Lung (tissue), 12 donors: Measurements from ENCODE around the gene BCL2L14. TPM values are rescaled to one million over a fixed set of nuclear protein-coding genes. Genes with fewer than 3 reads are reported as not detected.

Experiments
- ATAC-seq: fragments of 200-7000 bp; cut with Tn5 transposase; one replicate; pipeline ENCODE4 v1.9.1; 2020; ENCODE audit warnings: moderate number of reproducible peaks; ENCODE audit not compliant: insufficient read depth, low FRiP score
- DNase-seq, 3 donors: peaks; one replicate each; pipeline ENCODE4 v3.0.0-alpha.2; 2013 to 2017
- H3K27ac ChIP-seq, 2 donors: one replicate each; pipeline ENCODE4 v1.5.1; 2013; ENCODE audit warnings: mild to moderate bottlenecking in 2 of 2, moderate library complexity in 2 of 2, control low read depth in 1 of 2, inconsistent platforms in 1 of 2, low read depth in 1 of 2, low read length in 1 of 2
- H3K27me3 ChIP-seq, 3 donors: one replicate each; pipeline ENCODE4 v1.5.1; 2013; ENCODE audit warnings: low read length in 2 of 3; ENCODE audit not compliant: control insufficient read depth in 3 of 3, insufficient read depth in 3 of 3
- H3K36me3 ChIP-seq, 4 donors: one replicate each; pipeline ENCODE4 v1.5.1; 2013; ENCODE audit warnings: low read length in 4 of 4, mild to moderate bottlenecking in 1 of 4, moderate library complexity in 1 of 4; ENCODE audit not compliant: control insufficient read depth in 4 of 4, insufficient read depth in 4 of 4
- H3K4me1 ChIP-seq, 5 donors: one replicate each; pipeline ENCODE4 v1.5.1; 2013; ENCODE audit warnings: low read length in 5 of 5, mild to moderate bottlenecking in 2 of 5, moderate library complexity in 1 of 5; ENCODE audit not compliant: control insufficient read depth in 5 of 5, insufficient read depth in 5 of 5
- H3K4me3 ChIP-seq: one replicate; pipeline ENCODE4 v1.5.1; 2013; ENCODE audit warnings: mild to moderate bottlenecking, control low read depth, moderate library complexity
- H3K9ac ChIP-seq, 2 donors: one replicate each; pipeline ENCODE4 v1.5.1; 2013; ENCODE audit warnings: low read length in 2 of 2, control low read depth in 1 of 2; ENCODE audit not compliant: insufficient read depth in 1 of 2
- H3K9me3 ChIP-seq, 4 donors: one replicate each; pipeline ENCODE4 v1.5.1; 2013; ENCODE audit warnings: low read length in 3 of 4, mild to moderate bottlenecking in 1 of 4, moderate library complexity in 1 of 4; ENCODE audit not compliant: control insufficient read depth in 4 of 4, insufficient read depth in 3 of 4
- WGBS, 2 donors: extraction: QIAGEN DNeasy Blood & Tissue Kit; methylation state at CpG; one replicate each; pipeline ENCODE4 v1.1.7; 2013; 5-methylcytosine and 5-hydroxymethylcytosine counted together
- polyA plus RNA-seq, 2 donors: library from polyadenylated mRNA; stranded (reverse); fragments of 200-250 nt; gene quantifications; one replicate each; pipeline ENCODE4 v1.2.1, GENCODE V29; 2013
- total RNA-seq, 2 donors: library from RNA; depleted of rRNA in 1 of 2; stranded (reverse); fragments of >200 nt in 1 of 2; gene quantifications; one replicate each; pipeline ENCODE4 v1.2.1, GENCODE V29; 2014 to 2021
- TF ChIP-seq, protein P1 (sequence below): IDR thresholded peaks from 2 replicates; pipeline ENCODE4 v1.5.1; 2012; ENCODE audit warnings: mild to moderate bottlenecking; ENCODE audit errors: control extremely low read depth, extremely low read depth
- donor health status: control.
- donor health status: control.
- donor health status: Bipolar disorder and iron deficiency.
- donor health status: healthy.
- donor health status: DM: yes; HTN: yes; CAD: no.

Gene BCL2L14
- total and polyA plus RNA-seq, 4 donors, result 0.33 to 1.8 (median 0.98) TPM

DNA sequence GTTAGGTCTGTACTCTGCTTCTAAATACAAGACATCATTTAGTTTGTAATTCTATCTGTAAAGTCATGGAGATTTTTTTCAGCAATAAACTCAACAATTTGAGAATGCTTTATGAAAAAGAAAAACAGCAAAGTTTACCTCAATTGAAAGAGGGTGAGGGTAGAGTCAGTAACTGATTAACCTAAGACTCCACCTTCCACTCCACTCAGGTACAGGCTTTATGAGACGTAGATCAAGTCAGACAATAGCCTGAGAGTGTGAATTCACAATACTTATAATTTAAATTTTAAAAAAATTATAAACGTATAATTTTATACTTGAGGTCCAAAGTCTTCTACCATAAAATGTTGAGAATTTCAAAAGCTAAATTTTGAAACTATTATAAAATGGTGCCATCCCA lies 45.9 kb downstream of the BCL2L14 start:
- Histone ChIP-seq H3K4me3 (no peak overlapping the region), H3K9me3 (no peaks in the 10 kb centered on the region), H3K27me3 (no peaks in the 10 kb centered on the region), H3K27ac (no peak overlapping the region), H3K9ac (no peak overlapping the region), H3K4me1 (no peaks in the 10 kb centered on the region), H3K36me3 (peaks cover 4 to 21% (median 11%) of the 10 kb centered on the region in 4 donors)
- WGBS, 2 donors, result 76 to 86% methylated on average over 2 of the region's 2 CpGs
- no peak for ATAC-seq
- TF ChIP-seq, protein P1, sequence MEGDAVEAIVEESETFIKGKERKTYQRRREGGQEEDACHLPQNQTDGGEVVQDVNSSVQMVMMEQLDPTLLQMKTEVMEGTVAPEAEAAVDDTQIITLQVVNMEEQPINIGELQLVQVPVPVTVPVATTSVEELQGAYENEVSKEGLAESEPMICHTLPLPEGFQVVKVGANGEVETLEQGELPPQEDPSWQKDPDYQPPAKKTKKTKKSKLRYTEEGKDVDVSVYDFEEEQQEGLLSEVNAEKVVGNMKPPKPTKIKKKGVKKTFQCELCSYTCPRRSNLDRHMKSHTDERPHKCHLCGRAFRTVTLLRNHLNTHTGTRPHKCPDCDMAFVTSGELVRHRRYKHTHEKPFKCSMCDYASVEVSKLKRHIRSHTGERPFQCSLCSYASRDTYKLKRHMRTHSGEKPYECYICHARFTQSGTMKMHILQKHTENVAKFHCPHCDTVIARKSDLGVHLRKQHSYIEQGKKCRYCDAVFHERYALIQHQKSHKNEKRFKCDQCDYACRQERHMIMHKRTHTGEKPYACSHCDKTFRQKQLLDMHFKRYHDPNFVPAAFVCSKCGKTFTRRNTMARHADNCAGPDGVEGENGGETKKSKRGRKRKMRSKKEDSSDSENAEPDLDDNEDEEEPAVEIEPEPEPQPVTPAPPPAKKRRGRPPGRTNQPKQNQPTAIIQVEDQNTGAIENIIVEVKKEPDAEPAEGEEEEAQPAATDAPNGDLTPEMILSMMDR, result no peak
- DNase-seq, result no peak

DNA sequence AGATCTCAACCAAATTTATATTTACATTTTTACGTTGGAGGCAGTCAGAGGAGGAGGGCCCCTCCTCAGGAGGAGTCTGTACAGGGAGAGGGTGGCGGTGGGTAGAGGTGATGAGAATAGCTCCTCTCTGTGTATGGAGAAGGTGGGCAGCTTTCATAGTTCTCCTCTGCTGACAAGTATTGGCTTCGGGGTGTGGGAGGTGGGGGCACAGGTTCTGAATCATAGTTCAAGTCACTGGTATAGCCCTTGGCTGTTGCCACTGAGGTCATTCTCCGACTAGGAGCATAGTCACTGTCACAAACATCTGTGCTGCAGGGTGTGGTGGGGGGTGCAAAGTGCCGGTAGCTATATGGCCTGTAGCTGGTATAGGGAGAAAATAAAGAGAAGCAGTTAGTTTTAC lies 50.3 kb downstream of the BCL2L14 start:
- ATAC-seq (no peak), DNase-seq (no peak)
- no peak overlapping the region for H3K4me3 ChIP-seq
- WGBS, 2 donors, result 88 to 96% methylated on average over 5 of the region's 5 CpGs
- H3K4me1 ChIP-seq, result peaks cover 0 to 4% (median 0%) of the 10 kb centered on the region in 5 donors
- H3K36me3 ChIP-seq, result peaks cover 6 to 27% (median 14%) of the 10 kb centered on the region in 4 donors
- H3K27ac ChIP-seq, result no peak overlapping the region
- H3K9ac ChIP-seq, result no peak overlapping the region
- no peaks in the 10 kb centered on the region for H3K9me3 ChIP-seq
- no peaks in the 10 kb centered on the region for H3K27me3 ChIP-seq
- TF ChIP-seq, protein P1, result no peak

DNA sequence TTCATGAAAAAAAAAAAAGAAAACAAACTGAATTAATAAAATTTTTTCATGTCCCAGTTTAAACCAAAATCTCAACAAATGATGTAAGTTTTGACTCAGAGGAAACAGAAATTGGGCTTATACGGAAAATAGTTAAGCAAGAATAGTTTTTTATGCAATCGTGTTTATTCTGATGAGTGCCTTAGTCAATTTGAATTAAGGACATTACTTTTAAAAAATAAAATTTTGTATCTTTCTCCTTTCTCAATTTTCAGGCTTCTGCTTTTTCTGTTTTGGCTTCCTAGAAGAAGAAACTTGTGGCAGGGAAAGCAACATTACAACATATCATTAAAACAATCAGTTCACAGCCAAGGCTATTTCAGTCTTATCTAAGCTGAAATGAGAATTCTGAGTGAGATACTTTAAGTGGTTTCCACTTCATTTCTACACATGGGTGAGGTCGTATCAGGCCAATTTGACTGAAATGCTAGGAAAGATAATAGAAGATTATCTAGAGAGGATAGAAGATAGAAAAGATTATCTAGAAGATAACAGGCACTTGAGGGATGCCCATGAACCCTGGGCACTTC lies 52.4 kb downstream of the BCL2L14 start:
- no peak for ATAC-seq
- Histone ChIP-seq H3K4me1 (peaks cover 0 to 4% (median 0%) of the 10 kb centered on the region in 5 donors), H3K9me3 (no peaks in the 10 kb centered on the region), H3K9ac (no peak overlapping the region), H3K4me3 (no peak overlapping the region), H3K36me3 (peaks cover 6 to 34% (median 26%) of the 10 kb centered on the region in 4 donors), H3K27me3 (no peaks in the 10 kb centered on the region), H3K27ac (no peak overlapping the region)
- DNase-seq, result no peak
- 54 to 68% methylated on average over 3 of the region's 3 CpGs for WGBS, 2 donors
- TF ChIP-seq, protein P1, result no peak

DNA sequence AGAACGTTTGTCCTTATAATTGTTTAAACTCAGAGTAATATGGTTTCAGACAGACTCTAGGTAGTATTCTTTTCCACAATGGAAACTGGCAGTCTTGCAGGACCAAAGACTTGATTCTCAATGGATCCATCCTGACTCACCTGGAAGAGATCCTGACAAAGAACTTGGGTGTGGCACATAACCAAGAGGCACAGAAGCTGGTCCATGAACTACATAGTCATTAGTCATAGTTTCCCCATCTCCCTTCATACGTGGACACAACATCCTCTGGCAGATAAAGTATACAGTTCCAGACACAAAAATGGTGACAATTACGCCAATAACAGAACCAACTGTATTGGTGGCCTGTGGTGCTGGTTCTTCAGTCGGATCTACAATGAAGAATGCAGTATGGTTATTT lies 55.8 kb downstream of the BCL2L14 start:
- TF ChIP-seq, protein P1, result no peak
- no peaks in the 10 kb centered on the region for H3K9me3 ChIP-seq
- no peak overlapping the region for H3K9ac ChIP-seq
- WGBS, 2 donors, result 86 to 89% methylated on average over 4 of the region's 4 CpGs
- ATAC-seq (no peak), DNase-seq (no peak)
- peaks cover 0 to 4% (median 0%) of the 10 kb centered on the region in 5 donors for H3K4me1 ChIP-seq
- no peak overlapping the region for H3K4me3 ChIP-seq
- no peaks in the 10 kb centered on the region for H3K27me3 ChIP-seq
- H3K36me3 ChIP-seq, result peaks cover 3 to 34% (median 29%) of the 10 kb centered on the region in 4 donors
- no peak overlapping the region for H3K27ac ChIP-seq
